AG08396 (cell line): ENCODE measurements around the gene DAZAP1.
A peak's percentile ranks its signal among the peaks of the same experiment; 100 is the strongest.

Source experiments
- DNase-seq: peaks from one replicate; pipeline ENCODE4 v3.0.0; 2012; ENCODE audit warnings: low spot score, mixed read lengths

The DAZAP1 gene

DNA sequence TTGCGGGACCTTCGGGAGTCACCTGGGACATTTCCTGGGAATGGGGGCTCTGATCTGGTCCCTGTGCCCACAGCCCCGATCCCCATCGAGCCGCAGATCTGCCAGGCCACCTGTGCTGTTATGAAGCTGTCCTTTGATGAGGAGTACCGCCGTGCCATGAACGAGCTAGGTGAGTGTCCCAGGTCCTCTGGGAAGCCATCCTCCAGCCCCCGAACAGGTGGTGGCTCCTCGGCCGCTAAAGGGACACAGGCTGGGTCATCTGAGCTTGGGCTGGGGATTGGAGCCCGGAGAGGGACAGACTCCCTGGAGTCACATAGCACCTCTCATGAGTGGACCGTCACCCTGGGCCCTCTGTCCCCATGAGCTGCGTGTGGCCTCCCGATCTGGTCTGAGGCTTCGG is 50.5 kb downstream of the DAZAP1 start:
- DNase-seq: no peak

DNA sequence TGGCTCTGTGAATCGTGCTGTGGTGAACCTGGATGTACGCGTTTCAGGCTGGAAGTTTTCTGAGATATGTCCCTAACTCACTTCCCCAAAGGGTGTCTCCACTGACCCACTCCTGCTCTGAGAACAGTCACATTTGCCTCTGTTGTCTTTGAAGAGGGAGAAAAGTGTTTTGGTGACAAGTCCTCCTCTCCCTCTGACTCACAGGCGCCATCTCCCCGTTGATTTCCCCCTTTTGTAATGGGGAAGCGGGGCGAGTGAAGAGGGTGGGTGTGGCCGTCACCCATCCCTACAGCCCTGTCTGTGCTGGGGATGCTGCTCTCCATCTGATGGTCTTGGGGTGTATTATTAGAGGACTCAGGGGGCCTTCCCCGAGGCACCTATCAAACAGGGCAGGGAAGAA is 52.1 kb downstream of the DAZAP1 start:
- DNase-seq: no peak

DNA sequence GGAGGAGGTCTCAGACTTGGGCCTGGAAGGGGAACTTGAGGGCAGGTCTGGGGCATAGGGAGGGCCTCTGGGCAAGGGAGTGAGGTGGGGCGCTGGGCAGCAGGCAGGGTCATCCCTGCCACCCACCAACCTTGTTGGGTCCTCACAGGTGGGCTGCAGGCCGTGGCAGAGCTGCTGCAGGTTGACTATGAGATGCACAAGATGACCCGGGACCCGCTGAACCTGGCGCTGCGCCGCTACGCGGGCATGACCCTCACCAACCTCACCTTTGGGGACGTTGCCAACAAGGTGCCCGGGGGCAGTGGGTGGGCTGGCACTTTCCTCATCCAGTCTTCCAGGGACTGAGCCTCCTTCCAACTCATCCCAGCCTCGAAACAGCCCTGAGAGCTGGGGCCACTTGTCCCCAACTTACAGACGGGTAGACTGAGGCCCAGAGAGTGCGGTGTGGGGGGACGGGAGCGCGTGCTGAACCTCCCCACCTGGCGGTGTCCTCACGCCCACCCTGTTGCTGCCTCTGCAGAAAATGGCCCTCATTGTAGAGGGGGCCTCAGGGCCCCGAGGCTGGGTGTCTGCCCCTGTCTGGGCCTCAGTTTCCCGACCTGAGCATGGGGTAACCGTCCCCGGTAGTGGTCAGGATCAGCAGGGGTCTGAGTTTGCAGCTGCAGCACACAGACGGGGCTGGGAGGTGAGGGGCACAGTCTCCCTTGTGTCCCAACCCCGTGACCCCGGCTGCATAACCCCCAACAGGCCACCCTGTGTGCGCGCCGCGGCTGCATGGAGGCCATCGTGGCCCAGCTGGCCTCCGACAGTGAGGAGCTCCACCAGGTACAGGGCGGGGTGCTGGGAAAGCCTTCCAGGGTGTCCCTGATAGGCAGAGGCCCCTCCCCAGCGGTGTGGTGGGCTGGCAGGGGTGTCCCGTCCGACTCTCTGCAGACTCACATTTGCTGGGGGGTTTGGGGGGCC is 52.9 kb downstream of the DAZAP1 start:
- no peak for DNase-seq

DNA sequence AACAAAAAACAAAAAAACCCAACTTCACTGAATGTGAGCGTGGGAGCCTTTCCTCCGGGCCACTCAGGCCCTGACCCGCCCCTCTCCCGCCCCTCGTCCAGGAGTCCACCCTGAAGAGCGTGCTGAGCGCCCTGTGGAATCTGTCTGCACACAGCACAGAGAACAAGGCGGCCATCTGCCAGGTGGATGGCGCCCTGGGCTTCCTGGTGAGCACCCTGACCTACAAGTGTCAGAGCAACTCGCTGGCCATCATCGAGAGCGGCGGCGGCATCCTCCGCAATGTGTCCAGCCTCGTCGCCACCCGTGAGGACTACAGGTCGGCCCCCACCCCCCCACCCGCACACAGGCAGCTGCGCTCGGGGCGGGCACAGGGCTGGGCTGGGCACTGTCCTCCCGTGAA is 54.5 kb downstream of the DAZAP1 start:
- no peak for DNase-seq

DNA sequence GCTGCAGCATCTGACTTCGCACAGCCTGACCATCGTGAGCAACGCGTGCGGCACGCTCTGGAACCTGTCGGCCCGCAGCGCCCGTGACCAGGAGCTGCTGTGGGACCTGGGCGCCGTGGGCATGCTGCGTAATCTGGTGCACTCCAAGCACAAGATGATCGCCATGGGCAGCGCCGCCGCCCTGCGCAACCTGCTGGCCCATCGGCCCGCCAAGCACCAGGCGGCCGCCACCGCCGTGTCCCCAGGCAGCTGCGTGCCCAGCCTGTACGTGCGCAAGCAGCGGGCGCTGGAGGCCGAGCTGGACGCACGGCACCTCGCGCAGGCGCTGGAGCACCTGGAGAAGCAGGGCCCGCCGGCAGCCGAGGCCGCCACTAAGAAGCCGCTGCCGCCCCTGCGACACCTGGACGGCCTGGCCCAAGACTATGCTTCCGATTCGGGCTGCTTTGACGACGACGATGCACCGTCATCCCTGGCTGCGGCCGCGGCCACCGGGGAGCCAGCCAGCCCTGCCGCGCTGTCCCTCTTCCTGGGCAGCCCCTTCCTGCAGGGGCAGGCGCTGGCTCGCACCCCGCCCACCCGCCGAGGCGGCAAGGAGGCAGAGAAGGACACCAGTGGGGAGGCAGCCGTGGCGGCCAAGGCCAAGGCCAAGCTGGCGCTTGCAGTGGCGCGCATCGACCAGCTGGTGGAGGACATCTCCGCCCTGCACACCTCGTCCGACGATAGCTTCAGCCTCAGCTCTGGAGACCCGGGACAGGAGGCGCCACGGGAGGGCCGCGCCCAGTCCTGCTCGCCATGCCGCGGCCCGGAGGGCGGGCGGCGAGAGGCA is 58.0 kb downstream of the DAZAP1 start:
- DNase-seq: peak; percentile 80

DNA sequence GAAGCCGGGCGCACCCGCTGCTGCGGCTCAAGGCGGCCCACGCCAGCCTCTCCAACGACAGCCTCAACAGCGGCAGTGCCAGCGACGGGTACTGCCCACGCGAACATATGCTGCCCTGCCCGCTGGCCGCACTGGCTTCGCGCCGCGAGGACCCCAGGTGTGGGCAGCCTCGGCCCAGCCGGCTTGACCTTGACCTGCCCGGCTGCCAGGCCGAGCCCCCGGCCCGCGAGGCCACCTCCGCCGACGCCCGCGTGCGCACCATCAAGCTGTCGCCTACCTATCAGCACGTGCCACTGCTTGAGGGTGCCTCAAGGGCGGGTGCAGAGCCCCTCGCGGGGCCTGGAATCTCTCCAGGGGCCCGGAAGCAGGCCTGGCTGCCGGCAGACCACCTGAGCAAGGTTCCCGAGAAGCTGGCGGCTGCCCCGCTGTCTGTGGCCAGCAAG is 58.7 kb downstream of the DAZAP1 start:
- DNase-seq: no peak

DNA sequence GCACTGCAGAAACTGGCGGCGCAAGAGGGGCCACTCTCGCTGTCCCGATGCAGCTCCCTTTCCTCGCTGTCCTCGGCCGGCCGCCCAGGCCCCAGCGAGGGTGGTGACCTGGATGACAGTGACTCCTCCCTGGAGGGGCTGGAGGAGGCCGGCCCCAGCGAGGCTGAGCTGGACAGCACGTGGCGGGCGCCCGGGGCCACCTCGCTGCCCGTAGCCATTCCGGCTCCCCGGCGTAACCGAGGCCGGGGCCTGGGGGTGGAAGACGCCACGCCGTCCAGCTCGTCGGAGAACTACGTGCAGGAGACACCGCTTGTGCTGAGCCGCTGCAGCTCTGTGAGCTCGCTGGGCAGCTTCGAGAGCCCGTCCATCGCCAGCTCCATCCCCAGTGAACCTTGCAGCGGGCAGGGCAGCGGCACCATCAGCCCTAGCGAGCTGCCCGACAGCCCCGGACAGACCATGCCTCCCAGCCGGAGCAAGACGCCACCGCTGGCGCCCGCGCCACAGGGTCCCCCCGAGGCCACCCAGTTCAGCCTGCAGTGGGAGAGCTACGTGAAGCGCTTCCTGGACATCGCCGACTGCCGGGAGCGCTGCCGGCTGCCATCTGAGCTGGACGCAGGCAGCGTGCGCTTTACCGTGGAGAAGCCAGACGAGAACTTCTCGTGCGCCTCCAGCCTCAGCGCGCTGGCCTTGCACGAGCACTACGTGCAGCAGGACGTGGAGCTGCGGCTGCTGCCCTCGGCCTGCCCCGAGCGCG is 59.3 kb downstream of the DAZAP1 start:
- no peak for DNase-seq

DNA sequence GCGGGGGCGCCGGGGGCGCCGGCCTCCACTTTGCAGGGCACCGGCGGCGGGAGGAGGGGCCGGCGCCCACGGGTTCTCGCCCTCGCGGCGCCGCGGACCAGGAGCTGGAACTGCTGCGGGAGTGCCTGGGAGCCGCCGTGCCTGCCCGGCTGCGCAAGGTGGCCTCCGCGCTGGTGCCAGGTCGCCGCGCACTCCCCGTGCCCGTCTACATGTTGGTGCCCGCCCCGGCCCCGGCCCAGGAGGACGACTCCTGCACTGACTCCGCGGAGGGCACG is 59.8 kb downstream of the DAZAP1 start:
- DNase-seq: no peak

DNA sequence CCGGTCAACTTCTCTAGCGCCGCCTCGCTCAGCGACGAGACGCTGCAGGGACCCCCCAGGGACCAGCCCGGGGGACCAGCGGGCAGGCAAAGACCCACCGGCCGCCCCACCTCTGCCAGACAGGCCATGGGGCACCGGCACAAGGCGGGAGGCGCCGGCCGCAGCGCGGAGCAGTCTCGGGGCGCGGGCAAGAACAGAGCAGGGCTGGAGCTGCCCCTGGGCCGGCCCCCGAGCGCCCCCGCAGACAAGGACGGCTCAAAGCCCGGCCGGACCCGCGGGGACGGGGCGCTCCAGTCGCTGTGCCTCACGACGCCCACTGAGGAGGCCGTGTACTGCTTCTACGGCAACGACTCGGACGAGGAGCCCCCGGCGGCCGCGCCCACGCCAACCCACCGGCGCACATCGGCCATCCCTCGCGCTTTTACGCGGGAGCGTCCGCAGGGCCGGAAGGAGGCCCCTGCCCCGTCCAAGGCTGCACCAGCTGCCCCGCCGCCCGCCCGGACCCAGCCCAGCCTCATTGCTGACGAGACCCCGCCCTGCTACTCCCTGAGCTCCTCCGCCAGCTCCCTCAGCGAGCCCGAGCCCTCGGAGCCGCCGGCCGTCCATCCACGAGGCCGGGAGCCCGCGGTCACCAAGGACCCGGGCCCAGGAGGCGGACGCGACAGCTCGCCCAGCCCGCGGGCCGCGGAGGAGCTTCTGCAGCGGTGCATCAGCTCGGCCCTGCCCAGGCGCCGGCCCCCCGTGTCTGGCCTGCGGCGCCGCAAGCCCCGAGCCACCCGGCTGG is 60.3 kb downstream of the DAZAP1 start:
- no peak for DNase-seq

DNA sequence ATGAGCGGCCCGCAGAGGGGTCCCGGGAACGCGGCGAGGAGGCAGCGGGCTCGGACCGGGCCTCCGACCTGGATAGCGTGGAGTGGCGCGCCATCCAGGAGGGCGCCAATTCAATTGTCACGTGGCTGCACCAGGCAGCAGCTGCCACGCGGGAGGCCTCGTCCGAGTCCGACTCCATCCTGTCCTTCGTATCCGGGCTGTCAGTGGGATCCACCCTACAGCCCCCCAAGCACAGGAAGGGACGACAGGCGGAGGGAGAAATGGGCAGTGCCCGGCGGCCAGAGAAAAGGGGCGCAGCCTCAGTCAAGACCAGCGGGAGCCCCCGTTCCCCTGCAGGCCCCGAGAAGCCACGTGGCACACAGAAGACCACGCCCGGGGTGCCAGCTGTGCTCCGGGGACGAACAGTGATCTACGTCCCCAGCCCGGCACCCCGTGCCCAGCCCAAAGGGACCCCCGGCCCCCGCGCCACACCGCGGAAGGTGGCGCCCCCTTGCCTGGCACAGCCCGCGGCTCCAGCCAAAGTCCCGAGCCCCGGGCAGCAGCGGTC is 61.0 kb downstream of the DAZAP1 start:
- no peak for DNase-seq

DNA sequence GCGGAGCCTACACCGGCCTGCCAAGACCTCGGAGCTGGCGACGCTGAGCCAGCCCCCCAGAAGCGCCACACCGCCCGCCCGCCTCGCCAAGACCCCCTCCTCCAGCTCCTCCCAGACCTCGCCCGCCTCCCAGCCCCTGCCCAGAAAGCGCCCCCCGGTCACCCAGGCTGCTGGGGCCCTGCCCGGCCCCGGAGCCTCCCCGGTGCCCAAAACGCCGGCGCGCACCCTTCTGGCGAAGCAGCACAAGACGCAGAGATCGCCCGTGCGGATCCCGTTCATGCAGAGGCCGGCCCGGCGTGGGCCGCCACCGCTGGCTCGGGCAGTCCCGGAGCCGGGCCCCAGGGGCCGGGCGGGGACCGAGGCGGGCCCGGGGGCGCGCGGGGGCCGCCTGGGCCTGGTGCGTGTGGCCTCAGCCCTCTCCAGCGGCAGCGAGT is 61.5 kb downstream of the DAZAP1 start:
- DNase-seq: peak; percentile 71

DNA sequence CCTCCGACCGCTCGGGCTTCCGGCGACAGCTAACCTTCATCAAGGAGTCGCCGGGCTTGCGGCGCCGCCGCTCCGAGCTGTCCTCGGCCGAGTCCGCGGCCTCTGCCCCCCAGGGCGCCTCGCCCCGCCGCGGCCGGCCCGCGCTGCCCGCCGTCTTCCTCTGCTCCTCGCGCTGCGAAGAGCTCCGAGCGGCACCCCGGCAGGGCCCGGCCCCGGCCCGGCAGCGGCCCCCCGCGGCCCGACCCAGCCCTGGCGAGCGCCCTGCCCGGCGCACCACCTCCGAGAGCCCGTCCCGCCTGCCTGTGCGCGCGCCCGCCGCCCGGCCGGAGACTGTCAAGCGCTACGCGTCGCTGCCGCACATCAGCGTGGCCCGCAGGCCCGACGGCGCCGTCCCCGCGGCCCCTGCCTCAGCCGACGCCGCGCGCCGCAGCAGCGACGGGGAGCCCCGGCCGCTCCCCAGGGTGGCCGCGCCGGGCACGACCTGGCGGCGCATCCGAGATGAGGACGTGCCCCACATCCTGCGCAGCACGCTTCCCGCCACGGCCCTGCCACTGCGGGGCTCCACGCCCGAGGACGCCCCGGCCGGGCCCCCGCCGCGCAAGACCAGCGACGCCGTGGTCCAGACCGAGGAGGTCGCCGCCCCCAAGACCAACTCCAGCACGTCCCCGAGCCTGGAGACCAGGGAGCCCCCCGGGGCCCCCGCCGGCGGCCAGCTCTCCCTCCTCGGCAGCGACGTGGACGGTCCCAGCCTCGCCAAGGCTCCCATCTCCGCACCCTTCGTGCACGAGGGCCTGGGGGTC is 62.1 kb downstream of the DAZAP1 start:
- no peak for DNase-seq

DNA sequence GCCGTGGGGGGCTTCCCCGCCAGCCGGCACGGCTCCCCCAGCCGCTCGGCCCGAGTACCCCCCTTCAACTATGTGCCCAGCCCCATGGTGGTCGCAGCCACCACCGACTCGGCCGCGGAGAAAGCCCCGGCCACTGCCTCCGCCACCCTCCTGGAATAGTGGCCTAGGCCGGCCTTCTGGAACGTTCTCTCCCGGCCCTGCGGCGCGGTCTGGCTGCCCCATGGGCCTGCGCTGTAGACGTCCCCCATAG is 62.6 kb downstream of the DAZAP1 start:
- no peak for DNase-seq

DNA sequence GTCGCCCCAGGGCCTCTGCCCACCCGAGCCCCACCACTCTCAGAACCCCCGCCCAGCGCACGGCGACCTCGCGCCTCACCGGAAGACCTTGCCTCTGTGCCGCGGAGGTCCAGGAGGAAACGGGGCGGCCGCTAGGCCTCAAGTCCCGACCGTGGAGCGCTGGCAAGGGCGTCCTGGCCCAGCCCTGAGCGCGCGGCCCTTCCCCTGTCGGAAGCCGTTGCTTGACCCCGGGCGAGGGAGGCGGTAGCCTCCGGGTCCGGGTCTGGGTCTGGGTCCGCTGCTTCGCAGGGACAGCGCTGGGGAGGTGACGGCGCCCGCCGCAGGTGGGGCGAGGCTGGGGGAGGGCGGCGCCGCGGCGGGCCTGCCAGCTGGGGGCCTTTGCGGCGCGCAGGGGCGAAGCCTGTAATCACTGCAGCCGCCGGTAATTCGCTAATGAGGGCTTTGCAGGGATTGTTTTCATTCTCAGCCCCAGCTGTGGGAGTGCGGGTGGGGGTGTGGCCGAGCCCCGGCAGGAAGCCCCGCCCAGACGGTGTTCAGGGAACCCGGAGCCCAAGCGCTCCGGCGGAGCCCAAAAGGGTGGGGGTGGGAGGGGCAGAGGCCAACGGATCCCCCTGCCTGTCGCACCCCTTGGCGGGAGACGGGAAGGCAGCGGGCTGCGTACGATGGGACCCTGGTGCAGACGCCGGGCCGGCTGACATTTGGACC is 63.1 kb downstream of the DAZAP1 start:
- DNase-seq: peak; percentile 72

DNA sequence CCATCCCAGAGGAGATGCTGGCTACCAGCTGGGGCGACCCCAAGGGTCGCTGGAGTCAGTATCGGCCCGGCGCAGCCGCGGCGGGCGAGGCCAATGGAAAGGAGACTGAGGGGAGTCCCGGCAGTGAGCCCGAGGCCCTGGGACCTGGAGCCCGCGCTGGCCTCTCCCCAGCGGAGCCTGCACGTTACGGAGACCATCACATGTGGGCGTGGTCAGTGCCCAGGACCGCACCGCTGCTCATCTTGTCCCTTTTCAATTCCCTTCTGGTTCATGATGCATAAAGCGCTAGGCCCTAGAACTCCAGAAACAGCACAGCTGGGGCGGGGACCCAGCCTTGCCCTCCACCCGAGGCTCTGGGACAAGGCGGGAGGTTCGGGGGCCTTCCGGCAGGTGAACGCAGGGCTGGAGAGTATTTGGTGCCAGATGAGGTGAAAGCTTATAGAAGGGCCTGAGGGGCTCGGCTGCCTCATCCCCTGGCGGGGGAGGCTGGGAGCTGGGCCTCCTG is 63.7 kb downstream of the DAZAP1 start:
- no peak for DNase-seq

DNA sequence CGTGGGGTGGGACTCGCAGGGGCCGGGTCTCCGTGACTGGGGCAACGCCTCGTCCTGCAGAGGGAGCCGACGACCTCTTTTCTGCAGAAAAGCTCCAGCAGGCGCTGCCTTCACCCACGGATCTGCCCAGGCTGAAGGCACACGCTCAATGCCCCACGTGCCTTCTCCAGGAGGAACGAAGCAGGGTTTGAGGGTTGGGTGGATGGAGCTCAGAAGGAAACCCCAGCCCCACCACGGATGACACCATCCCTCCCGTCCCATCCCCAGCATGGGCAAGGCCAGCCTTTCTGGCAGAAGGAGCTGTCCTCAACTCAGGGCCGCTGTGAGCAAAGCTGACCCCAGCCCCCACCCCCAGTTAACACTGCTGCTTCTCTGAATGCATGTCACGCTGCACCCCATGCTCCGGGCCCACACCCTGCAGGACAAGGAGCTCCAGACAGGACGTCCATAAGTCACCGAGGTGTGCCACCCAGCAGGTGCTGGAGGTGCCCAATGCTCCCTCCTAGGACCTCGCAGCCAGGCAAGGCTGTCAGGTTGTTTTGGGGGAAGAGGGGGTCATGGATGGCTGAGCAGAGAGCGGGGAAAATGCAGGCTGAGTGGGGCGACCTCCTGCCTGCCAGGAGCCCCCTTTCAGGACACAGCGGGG is 64.3 kb downstream of the DAZAP1 start:
- no peak for DNase-seq

DNA sequence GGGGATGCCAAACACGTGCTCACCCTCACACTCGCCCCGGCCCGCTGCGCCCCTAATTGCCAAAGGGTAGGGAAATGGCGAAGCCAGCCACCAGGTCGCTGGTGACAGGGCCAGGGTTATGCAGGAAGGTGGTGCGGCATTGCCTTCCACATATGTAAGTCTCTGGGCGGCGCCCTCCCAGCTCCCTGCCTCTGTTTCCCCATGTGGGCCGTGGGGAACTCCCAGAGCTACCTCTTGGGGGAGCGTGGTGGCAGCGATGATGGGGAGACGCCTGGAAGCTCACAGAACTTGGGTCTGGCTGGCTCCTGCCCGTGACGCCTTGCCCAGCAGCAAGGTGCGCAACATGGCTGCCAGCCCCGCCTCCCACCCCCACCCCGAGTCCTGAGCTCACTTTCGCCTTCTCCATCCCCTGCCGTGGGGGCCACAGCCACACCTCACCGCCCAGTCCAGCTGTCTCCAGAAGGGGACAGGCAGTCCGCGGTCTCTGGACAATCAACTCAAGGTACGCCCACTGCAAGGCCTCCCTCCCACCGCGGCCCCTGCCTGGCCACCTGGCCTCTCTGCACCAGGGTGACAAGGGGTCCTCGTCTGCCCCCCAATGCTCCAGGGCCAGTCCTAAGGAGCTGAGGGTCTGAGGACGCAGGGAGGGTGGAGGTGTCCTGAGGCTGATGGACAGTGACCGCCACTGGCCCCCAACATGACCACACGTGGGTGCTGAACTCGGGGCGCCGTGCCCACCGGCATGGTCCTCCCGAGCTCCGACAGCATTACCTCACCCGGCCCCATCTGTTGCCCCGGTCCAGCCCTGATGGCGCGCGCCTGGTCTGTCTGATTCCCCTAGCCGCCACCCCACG is 65.1 kb downstream of the DAZAP1 start:
- no peak for DNase-seq

DNA sequence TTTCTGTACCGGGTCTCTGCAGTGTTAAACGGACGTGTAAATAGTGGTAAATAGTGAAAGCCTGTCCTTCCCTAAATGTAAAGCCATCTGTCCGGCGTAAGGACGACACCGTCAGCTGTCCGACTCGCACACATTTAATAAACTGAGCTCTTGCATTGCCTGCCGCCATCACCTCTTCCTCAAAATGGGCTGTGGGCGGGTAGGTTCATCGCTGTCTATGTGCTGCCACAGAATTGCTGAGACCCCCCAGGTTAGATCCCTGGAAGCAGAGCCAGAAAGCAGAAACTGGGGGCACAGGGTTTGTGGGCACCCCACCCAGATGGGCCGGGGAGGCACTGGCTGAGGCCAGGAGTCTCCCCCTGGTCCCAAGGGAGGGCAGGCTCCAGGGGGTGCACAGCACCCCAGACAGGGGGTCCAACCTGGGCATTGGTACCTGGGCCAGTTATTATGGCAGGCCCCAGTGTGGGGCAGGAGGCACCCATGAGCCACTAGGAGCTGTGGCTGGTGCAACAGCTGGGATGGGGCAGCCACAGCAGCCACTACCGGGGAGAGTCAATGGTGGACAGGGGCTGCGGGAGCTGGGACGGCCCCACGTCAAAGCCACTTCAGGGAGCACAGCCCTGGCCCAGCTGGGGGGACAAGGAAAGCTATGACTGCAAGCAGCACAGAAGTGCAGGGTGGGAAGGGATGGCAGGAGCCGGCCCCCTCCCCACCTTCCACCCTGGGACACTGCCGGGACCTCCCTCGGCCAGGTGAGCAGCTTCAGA is 65.9 kb downstream of the DAZAP1 start:
- DNase-seq: no peak
